ENCODE measurements around the gene PSMG4. TPM values are rescaled to one million over a fixed set of nuclear protein-coding genes. Genes with fewer than 3 reads are reported as not detected.

PSMG4 gene
- polyA plus RNA-seq, 1 donor (not counting 4 experiments of a cell fraction or from before 2014, with no cell fraction given) = 16.3 TPM

DNA sequence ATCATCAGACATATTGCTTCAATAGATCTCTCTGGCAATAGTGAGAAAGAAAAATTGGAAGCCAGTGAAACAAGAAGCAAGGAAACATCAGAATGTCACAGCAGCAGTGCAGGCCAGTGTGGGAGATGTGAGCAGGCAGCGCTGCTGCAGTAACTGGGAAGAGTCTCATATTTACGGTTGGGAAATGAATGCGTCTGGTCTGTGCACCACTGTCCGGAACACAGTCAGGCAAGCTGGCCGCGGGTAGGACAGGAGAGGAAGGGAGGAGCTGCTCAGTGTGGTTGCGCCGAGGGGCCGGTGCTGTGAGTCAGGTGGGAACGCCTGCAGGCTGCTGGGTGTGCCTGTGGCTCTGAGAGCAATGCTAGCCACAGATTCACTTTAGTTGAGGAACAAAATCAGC lies 6.4 kb upstream of the PSMG4 start:
- H3K4me3 ChIP-seq (ENCODE audit: control insufficient read depth in 2 of 3, extremely low read depth in 1 of 3, insufficient read depth in 2 of 3, low read depth in 1 of 3, low read length in 3 of 3) = no peak overlapping the region
- no peak for TF ChIP-seq EZH2 (IDR thresholded peaks at IDR 0.05; ENCODE audit: low read length)
- TF ChIP-seq, protein P1, sequence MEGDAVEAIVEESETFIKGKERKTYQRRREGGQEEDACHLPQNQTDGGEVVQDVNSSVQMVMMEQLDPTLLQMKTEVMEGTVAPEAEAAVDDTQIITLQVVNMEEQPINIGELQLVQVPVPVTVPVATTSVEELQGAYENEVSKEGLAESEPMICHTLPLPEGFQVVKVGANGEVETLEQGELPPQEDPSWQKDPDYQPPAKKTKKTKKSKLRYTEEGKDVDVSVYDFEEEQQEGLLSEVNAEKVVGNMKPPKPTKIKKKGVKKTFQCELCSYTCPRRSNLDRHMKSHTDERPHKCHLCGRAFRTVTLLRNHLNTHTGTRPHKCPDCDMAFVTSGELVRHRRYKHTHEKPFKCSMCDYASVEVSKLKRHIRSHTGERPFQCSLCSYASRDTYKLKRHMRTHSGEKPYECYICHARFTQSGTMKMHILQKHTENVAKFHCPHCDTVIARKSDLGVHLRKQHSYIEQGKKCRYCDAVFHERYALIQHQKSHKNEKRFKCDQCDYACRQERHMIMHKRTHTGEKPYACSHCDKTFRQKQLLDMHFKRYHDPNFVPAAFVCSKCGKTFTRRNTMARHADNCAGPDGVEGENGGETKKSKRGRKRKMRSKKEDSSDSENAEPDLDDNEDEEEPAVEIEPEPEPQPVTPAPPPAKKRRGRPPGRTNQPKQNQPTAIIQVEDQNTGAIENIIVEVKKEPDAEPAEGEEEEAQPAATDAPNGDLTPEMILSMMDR (optimal IDR thresholded peaks at IDR 0.05 in 1 of 3, IDR thresholded peaks at IDR 0.05 in 1 of 3, conservative IDR thresholded peaks at IDR 0.05 in 1 of 3; ENCODE audit: extremely low read depth in 1 of 3, insufficient read depth in 2 of 3, low read length in 3 of 3) = no peak
- DNase-seq (ENCODE audit: low read depth, low spot score) (no peak), FAIRE-seq (no peak)
- H3K27ac ChIP-seq (ENCODE audit: control insufficient read depth, insufficient read depth, low read length) = no peak overlapping the region
- H3K9me1 ChIP-seq (ENCODE audit: control insufficient read depth, extremely low read depth, insufficient read depth, low read length) = no peaks in the 10 kb centered on the region
- no peak overlapping the region for H2AFZ ChIP-seq (ENCODE audit: control insufficient read depth, low read length)
- no peaks in the 10 kb centered on the region for H4K20me1 ChIP-seq (ENCODE audit: control insufficient read depth, extremely low read depth, insufficient read depth, low read length)
- H3K4me2 ChIP-seq (ENCODE audit: control insufficient read depth, extremely low read depth, insufficient read depth, low read depth, low read length) = peak overlapping the region; percentile 23
- dilution Hi-C loops (cut with MboI; ENCODE audit: extremely low pct_ligation_motif_present, low sequenced_read_pairs) = no loop called here
- no peak overlapping the region for H3K9ac ChIP-seq (ENCODE audit: control insufficient read depth, extremely low read depth, insufficient read depth, low read length)
- H3K79me2 ChIP-seq (ENCODE audit: control insufficient read depth, insufficient read depth, low read length) = no peaks in the 10 kb centered on the region
- peaks cover 5% of the 10 kb centered on the region for H3K27me3 ChIP-seq (ENCODE audit: control insufficient read depth, extremely low read depth, insufficient read depth, low read length)
- no peaks in the 10 kb centered on the region for H3K9me3 ChIP-seq (ENCODE audit: control insufficient read depth, low read depth, low read length)
- peaks cover 19% of the 10 kb centered on the region for H3K4me1 ChIP-seq (ENCODE audit: control insufficient read depth, extremely low read depth, insufficient read depth, low read length)
- no peaks in the 10 kb centered on the region for H3K36me3 ChIP-seq (ENCODE audit: control insufficient read depth in 2 of 2, extremely low read depth in 1 of 2, insufficient read depth in 2 of 2, low read length in 2 of 2)

DNA sequence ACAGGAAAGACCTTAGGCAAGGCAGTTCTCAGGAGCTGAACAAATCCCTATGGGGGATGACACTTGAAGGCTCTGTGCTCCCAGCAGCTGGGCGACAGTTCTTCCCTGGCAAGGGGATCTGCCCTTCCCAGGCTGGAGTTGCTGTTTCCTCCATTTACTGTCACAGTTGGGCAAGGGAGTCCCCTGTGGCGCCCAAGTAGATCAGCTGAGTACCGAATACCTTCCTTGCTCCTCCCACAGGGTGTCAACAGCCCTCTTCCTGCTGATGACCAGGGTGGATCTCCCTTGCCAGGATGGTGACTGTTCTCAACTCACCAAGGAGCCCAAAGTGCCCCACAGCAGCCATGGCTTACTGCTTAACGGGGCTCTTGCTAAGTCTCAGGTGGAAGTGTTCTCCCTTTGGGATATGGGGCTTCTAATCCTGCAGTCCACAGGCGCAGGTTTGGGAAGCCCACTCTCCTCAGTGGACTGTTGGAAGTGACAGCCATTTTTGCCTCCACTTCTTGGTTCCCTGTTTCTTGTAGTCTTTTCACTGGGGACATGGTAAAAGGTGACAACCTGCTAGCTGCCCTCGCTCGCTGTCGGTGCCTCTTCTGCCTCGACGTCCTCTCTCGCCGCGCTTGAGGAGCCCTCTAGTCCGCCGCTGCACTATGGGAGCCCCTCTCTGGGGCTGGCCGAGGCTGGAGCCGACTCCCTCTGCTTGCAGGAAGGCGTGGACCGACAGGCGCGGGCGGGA lies 5.7 kb upstream of the PSMG4 start:
- TF ChIP-seq, protein P1 (optimal IDR thresholded peaks at IDR 0.05 in 1 of 3, IDR thresholded peaks at IDR 0.05 in 1 of 3, conservative IDR thresholded peaks at IDR 0.05 in 1 of 3; ENCODE audit: extremely low read depth in 1 of 3, insufficient read depth in 2 of 3, low read length in 3 of 3) = no peak
- no peak for TF ChIP-seq EZH2 (IDR thresholded peaks at IDR 0.05; ENCODE audit: low read length)
- dilution Hi-C loops (cut with MboI; ENCODE audit: extremely low pct_ligation_motif_present, low sequenced_read_pairs) = no loop called here
- no peak for FAIRE-seq
- Histone ChIP-seq H3K9ac (ENCODE audit: control insufficient read depth, extremely low read depth, insufficient read depth, low read length) (no peak overlapping the region), H3K36me3 (ENCODE audit: control insufficient read depth in 2 of 2, extremely low read depth in 1 of 2, insufficient read depth in 2 of 2, low read length in 2 of 2) (no peaks in the 10 kb centered on the region), H3K4me3 (ENCODE audit: control insufficient read depth in 2 of 3, extremely low read depth in 1 of 3, insufficient read depth in 2 of 3, low read depth in 1 of 3, low read length in 3 of 3) (no peak overlapping the region), H2AFZ (ENCODE audit: control insufficient read depth, low read length) (no peak overlapping the region), H3K4me1 (ENCODE audit: control insufficient read depth, extremely low read depth, insufficient read depth, low read length) (peaks cover 17% of the 10 kb centered on the region), H3K9me1 (ENCODE audit: control insufficient read depth, extremely low read depth, insufficient read depth, low read length) (no peaks in the 10 kb centered on the region), H3K27me3 (ENCODE audit: control insufficient read depth, extremely low read depth, insufficient read depth, low read length) (peaks cover 3% of the 10 kb centered on the region), H3K4me2 (ENCODE audit: control insufficient read depth, extremely low read depth, insufficient read depth, low read depth, low read length) (peak overlapping the region; percentile 23), H3K79me2 (ENCODE audit: control insufficient read depth, insufficient read depth, low read length) (no peaks in the 10 kb centered on the region), H3K27ac (ENCODE audit: control insufficient read depth, insufficient read depth, low read length) (peak overlapping the region; percentile 3), H4K20me1 (ENCODE audit: control insufficient read depth, extremely low read depth, insufficient read depth, low read length) (no peaks in the 10 kb centered on the region), H3K9me3 (ENCODE audit: control insufficient read depth, low read depth, low read length) (no peaks in the 10 kb centered on the region)
- no peak for DNase-seq (ENCODE audit: low read depth, low spot score)
